Gastroesophageal sphincter (tissue), 3 donors: ENCODE data around the gene PLN.

ENCODE experiments used
- CTCF ChIP-seq, 4 experiments: fragments of 200-600 bp in 2 of 4; fragments of 450-650 bp in 2 of 4; sonication (generic) in 1 of 4; IDR thresholded peaks; one replicate each; pipeline ENCODE4 v1.5.1; 2017 to 2019; ENCODE audit warnings: antibody characterized with exemption in 4 of 4, mild to moderate bottlenecking in 2 of 4, moderate library complexity in 2 of 4
- EP300 ChIP-seq: sonication (generic); formaldehyde crosslinking; IDR thresholded peaks from one replicate; pipeline ENCODE4 v1.6.1; 2017; ENCODE audit warnings: antibody characterized with exemption, mild to moderate bottlenecking
- POLR2A ChIP-seq, 2 donors: fragments of 450-650 bp; IDR thresholded peaks; one replicate each; pipeline ENCODE4 v1.6.1; 2017; ENCODE audit warnings: antibody characterized with exemption in 2 of 2, mild to moderate bottlenecking in 2 of 2, moderate library complexity in 1 of 2
- POLR2AphosphoS5 ChIP-seq: sonication (generic); formaldehyde crosslinking; IDR thresholded peaks from one replicate; pipeline ENCODE4 v1.6.1; 2017; ENCODE audit warnings: antibody characterized with exemption

DNA sequence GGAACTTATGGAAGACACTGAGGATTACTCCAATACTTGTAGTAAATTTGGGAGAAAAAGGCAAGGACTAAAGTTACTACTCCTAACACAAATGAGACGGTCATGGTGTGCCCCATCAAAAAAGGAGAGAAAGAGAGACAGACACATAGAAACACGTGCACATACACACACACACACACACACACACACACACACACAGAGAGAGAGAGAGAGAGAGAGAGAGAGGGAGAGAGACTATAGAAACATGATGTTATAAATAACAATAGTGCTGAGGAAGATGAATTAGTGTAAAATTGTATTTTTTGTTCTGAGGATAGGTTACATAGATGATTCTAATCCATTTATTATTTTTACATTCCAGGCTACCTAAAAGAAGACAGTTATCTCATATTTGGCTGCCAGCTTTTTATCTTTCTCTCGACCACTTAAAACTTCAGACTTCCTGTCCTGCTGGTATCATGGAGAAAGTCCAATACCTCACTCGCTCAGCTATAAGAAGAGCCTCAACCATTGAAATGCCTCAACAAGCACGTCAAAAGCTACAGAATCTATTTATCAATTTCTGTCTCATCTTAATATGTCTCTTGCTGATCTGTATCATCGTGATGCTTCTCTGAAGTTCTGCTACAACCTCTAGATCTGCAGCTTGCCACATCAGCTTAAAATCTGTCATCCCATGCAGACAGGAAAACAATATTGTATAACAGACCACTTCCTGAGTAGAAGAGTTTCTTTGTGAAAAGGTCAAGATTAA is 10.5 kb downstream of the PLN start:
- TF ChIP-seq POLR2AphosphoS5: no peak
- TF ChIP-seq POLR2A (IDR thresholded peaks at IDR 0.05): no peak
- no peak for TF ChIP-seq CTCF (IDR thresholded peaks at IDR 0.05)
- no peak for TF ChIP-seq EP300
